Astrocyte of the spinal cord (primary cell): ENCODE results near the gene ARHGAP42.
"Not testable (repeated sequence)": the region's sequence is repeated elsewhere in the genome, so short reads cannot be mapped to it uniquely, and the experiment has no call there.

ENCODE experiments used
- DNase-seq: peaks from one replicate; pipeline ENCODE4 v3.0.0; 2011; ENCODE audit warnings: low read depth, low spot score
- H3K4me3 ChIP-seq: 2 replicates; pipeline ENCODE4 v1.5.1; 2011; ENCODE audit warnings: low read depth, mild to moderate bottlenecking, low read length, moderate library complexity
- CTCF ChIP-seq: IDR thresholded peaks from 2 replicates; pipeline ENCODE4 v1.5.1; 2012; ENCODE audit warnings: low read depth, mild to moderate bottlenecking, low read length, inconsistent platforms
- in situ Hi-C: cut with HindIII; loops from 2 replicates; pipeline ENCODE4 v1.10.0; 2017; ENCODE audit warnings: low sequenced_read_pairs

ARHGAP42 gene

GRCh38 chr11:100738701-100739270 is 51.7 kb downstream of the ARHGAP42 start:
- DNase-seq = no peak
- no peak for TF ChIP-seq CTCF
- in situ Hi-C loops = no loop called here
- no peak overlapping the region for H3K4me3 ChIP-seq

GRCh38 chr11:100739666-100740065 is 52.6 kb downstream of the ARHGAP42 start:
- no peak for TF ChIP-seq CTCF
- no peak overlapping the region for H3K4me3 ChIP-seq
- peak; percentile 90 for DNase-seq
- in situ Hi-C loops = no loop called here

GRCh38 chr11:100740440-100740839 is 53.4 kb downstream of the ARHGAP42 start:
- in situ Hi-C loops = no loop called here
- no peak for TF ChIP-seq CTCF
- no peak overlapping the region for H3K4me3 ChIP-seq
- peak; percentile 53 for DNase-seq

GRCh38 chr11:100741866-100742625 is 55.0 kb downstream of the ARHGAP42 start:
- no peak overlapping the region for H3K4me3 ChIP-seq
- no peak for TF ChIP-seq CTCF
- in situ Hi-C loops = no loop called here
- no peak for DNase-seq

GRCh38 chr11:100746448-100746847 is 59.4 kb downstream of the ARHGAP42 start:
- no peak for DNase-seq

GRCh38 chr11:100748153-100748552 is 61.1 kb downstream of the ARHGAP42 start:
- no peak overlapping the region for H3K4me3 ChIP-seq
- TF ChIP-seq CTCF = no peak
- in situ Hi-C loops = no loop called here
- no peak for DNase-seq

More at GRCh38 chr11:100746448-100746847, 59.4 kb downstream of the ARHGAP42 start:
- no peak for TF ChIP-seq CTCF
- H3K4me3 ChIP-seq = no peak overlapping the region
- in situ Hi-C loops = no loop called here

- DNase-seq, in situ Hi-C loops, H3K4me3 ChIP-seq: not testable (repeated sequence)
Observed at GRCh38 chr11:100749887-100750565, 62.9 kb downstream of the ARHGAP42 start.

- DNase-seq, in situ Hi-C loops, H3K4me3 ChIP-seq: not testable (repeated sequence)
Observed at GRCh38 chr11:100750566-100750891, 63.4 kb downstream of the ARHGAP42 start.
